BE2C (cell line): ENCODE results near the gene CPOX. TPM values are rescaled to one million over a fixed set of nuclear protein-coding genes. Genes with fewer than 3 reads are reported as not detected.
"Not testable (repeated sequence)": the region's sequence is repeated elsewhere in the genome, so short reads cannot be mapped to it uniquely, and the experiment has no call there.

Experiments used
- DNase-seq: peaks from one replicate; pipeline ENCODE4 v3.0.0-alpha.2; 2020
- H3K27me3 ChIP-seq: fragments of 250-450 bp; sonication (Bioruptor Pico); 2 replicates; pipeline ENCODE4 v1.5.1; 2020; ENCODE audit warnings: mild to moderate bottlenecking
- H3K36me3 ChIP-seq: fragments of 250-450 bp; sonication (Bioruptor Pico); 2 replicates; pipeline ENCODE4 v1.5.1; 2020; ENCODE audit warnings: mild to moderate bottlenecking
- H3K4me1 ChIP-seq: fragments of 250-450 bp; sonication (Bioruptor Pico); 2 replicates; pipeline ENCODE4 v1.5.1; 2020
- H3K4me3 ChIP-seq: 2 replicates; pipeline ENCODE4 v1.5.1; 2011; ENCODE audit warnings: low read depth, low read length
- H3K9me3 ChIP-seq: fragments of 250-450 bp; sonication (Bioruptor Pico); 2 replicates; pipeline ENCODE4 v1.5.1; 2020
- polyA plus RNA-seq: library from polyadenylated mRNA; unstranded; fragments of >200 nt; gene quantifications from one replicate; pipeline ENCODE4 v1.2.1, GENCODE V29; 2012; ENCODE audit warnings: low read depth, missing spikeins; ENCODE audit not compliant: insufficient read length, insufficient read depth
- TF ChIP-seq, protein P1 (sequence below): IDR thresholded peaks from 2 replicates; pipeline ENCODE4 v1.5.1; 2012; ENCODE audit warnings: mild to moderate bottlenecking, low read depth, low read length

CPOX gene
- polyA plus RNA-seq = 14.2 TPM

DNA sequence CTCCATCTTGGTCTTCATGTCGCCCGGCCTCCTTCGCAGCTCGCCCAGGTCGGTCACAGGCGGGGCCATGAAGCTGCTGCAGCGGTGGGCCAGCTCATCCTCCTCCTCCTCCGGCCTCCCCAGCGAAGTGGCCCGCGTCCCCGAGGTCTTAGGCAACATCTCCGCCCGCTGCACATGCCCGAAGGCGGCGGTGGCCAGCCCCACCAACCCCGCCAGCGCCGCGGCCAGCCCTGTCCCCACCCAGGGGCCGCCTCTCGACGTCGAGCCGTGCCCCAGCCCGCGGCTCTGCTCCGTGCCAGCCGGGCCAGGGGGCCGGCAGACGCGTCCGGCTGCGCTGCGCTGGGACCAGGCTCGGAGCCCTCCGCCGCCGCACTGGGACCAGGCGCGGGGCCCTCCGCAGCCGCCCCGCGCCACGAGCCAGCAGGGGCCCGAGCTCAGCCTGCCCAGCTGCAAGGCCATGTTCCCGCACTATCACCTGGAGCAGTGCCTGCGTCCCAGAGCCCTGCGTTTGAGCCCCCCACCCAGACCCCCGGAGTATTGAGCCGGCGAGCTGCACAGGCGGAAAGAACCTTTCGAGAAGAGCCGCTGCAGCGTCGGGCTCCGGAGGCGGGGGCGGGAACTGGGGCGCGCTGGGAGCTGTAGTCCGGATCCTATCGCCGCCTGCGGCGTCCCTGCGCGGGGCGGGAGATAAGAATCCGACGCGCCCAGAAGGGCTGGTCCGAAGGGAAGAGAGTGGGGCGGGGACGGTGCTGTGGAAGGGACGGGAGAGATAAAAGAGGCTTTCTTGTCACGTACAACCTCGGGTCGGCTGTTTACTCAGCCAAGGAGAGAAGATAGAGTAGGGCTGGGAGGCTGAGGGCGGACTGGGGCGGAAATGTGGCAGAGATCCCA is at the start of gene CPOX:
CPOX (minus strand) TSS at position 566 of the 891 bp plus-strand sequence; CDS start at position 459, 107 bp downstream.
- peak; percentile 93 for DNase-seq
- TF ChIP-seq, protein P1, sequence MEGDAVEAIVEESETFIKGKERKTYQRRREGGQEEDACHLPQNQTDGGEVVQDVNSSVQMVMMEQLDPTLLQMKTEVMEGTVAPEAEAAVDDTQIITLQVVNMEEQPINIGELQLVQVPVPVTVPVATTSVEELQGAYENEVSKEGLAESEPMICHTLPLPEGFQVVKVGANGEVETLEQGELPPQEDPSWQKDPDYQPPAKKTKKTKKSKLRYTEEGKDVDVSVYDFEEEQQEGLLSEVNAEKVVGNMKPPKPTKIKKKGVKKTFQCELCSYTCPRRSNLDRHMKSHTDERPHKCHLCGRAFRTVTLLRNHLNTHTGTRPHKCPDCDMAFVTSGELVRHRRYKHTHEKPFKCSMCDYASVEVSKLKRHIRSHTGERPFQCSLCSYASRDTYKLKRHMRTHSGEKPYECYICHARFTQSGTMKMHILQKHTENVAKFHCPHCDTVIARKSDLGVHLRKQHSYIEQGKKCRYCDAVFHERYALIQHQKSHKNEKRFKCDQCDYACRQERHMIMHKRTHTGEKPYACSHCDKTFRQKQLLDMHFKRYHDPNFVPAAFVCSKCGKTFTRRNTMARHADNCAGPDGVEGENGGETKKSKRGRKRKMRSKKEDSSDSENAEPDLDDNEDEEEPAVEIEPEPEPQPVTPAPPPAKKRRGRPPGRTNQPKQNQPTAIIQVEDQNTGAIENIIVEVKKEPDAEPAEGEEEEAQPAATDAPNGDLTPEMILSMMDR = no peak
- Histone ChIP-seq H3K27me3 (no peaks in the 10 kb centered on the region), H3K4me3 (peak within 1 kb of the TSS; percentile 75), H3K36me3 (peaks cover 6% of the 10 kb centered on the region), H3K9me3 (no peaks in the 10 kb centered on the region), H3K4me1 (peaks cover 3% of the 10 kb centered on the region; the same call in 1 of the 2 replicates)

DNA sequence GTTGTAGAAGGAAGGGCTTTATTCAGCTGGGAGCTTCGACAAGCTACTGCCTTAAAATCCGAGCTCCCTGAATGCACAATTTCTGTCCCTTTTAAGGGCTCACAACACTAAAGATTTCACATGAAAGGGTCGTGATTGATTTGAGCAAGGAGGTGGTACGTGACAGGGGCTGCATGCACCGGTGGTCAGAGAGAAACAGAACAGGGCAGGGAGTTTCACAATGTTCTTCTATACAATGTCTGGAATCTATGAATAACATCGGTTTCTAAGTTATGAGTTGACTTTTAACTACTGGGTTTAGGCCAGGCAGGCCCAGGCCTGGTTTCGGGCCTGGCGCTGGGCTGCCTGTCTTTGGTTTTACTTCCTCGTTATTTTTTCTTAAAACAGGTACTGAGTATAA is 49.4 kb upstream of the CPOX start:
- H3K9me3 ChIP-seq, H3K4me3 ChIP-seq, H3K27me3 ChIP-seq, H3K4me1 ChIP-seq, DNase-seq, H3K36me3 ChIP-seq: not testable (repeated sequence)

DNA sequence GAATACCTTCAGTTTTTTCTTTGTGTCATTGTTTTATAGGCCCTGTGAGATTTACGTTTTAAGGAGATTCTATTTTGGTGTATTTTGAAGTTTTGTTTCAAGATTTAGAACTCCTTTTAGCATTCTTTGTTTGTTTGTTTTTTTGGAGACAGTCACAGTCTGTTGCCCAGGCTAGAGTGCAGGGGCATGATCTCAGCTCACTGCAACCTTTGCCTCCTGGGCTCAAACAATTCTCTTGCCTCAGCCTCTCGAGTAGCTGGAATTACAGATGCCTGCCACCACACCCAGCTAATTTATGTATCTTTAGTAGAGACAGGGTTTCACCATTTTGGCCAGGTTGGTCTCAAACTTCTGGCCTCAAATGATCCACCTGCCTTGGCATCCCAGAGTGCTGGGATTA is 48.3 kb upstream of the CPOX start:
- DNase-seq, H3K36me3 ChIP-seq, H3K4me3 ChIP-seq, H3K9me3 ChIP-seq, H3K4me1 ChIP-seq, H3K27me3 ChIP-seq: not testable (repeated sequence)

DNA sequence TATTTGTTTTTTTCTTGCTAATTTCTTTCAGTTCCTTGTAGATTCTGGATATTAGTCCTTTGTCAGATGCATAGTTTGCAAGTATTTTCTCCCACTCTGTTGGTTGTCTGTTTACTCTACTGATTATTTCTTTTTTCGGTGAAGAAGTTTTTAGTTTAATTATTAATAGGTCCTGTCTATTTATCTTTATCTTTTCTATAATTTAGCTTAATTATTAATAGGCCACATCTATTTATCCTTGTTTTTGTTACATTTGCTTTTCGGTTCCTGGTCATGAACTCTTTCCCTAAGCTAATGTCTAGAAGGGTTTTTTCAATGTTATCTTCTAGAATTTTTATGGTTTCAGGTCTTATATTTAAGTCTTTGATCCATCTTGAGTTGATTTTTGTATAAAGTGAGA is 45.1 kb upstream of the CPOX start:
- not testable (repeated sequence) for H3K4me1 ChIP-seq, H3K4me3 ChIP-seq, H3K27me3 ChIP-seq, H3K36me3 ChIP-seq, DNase-seq, H3K9me3 ChIP-seq

DNA sequence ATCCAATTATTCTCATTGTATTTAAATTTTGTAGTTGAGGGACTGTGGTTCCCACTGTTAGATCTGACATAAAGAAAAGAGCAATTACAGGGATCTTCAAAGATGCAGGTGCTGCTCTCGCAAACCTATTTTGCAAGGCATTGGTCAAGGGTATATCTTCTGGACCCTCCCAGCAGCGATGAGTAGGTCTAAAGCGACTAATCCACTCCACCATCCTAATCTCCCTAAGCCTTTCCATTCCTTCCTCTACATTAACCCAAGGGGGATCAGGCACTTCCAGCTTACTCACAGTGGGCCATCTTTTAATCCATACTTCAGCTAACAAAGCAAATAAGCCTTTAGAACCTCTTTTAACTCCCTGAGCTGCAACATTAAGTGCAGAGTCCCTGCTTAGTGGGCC is 37.0 kb upstream of the CPOX start:
- H3K36me3 ChIP-seq = no peaks in the 10 kb centered on the region
- H3K27me3 ChIP-seq = no peaks in the 10 kb centered on the region
- H3K9me3 ChIP-seq = no peaks in the 10 kb centered on the region
- no peaks in the 10 kb centered on the region for H3K4me1 ChIP-seq
- H3K4me3 ChIP-seq = no peak overlapping the region
- DNase-seq = no peak
- TF ChIP-seq, protein P1 = no peak

DNA sequence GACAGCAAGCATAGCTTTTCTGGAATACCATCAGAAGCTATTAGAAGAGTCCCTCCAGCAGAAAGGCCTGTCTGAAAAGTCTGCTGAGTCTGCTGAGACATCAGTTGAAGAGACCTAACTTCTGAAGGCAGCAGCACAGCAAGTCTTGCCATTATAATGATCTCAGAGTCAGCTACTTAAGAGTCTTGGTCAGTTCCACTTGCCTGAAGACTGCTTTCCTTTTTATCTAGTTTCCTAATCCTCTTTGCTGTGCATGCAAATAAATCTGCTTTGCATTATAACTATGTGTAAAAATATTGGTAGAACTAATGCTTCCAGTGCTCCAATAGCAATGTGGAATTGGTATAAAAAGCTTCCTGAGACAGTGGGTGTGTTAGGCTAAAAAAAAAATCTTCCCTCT is 34.9 kb upstream of the CPOX start:
- Histone ChIP-seq H3K4me1 (no peaks in the 10 kb centered on the region), H3K4me3 (no peak overlapping the region), H3K9me3 (no peaks in the 10 kb centered on the region), H3K27me3 (no peaks in the 10 kb centered on the region), H3K36me3 (no peaks in the 10 kb centered on the region)
- DNase-seq = no peak
- TF ChIP-seq, protein P1 = no peak

DNA sequence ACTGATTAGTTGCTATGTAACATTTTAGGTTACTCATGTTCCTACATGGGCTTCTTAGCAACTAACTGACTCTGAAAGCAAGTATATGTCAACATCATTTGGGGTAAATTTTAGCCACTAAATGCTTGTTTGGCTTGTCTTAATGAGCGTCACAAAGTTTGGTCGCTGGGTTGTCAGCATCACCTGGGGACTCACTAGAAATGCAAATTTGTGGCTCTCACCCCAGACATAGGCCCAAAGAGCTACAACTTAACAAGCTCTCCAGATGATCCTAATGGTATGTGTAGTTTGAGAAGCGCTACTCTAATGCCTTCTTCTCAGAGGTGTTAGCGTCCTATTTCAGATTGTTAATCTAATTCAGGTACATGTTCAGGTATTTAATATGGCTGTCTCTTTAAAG is 32.7 kb upstream of the CPOX start:
- no peaks in the 10 kb centered on the region for H3K9me3 ChIP-seq
- no peaks in the 10 kb centered on the region for H3K36me3 ChIP-seq
- no peak for DNase-seq
- H3K4me1 ChIP-seq = no peaks in the 10 kb centered on the region
- TF ChIP-seq, protein P1 = no peak
- no peaks in the 10 kb centered on the region for H3K27me3 ChIP-seq
- H3K4me3 ChIP-seq = no peak overlapping the region
